Suprapubic skin (tissue), 4 donors: Measurements from ENCODE around the gene HEATR5A. TPM values are rescaled to one million over a fixed set of nuclear protein-coding genes. Genes with fewer than 3 reads are reported as not detected.

ENCODE experiments used
- DNase-seq, 2 donors: peaks; one replicate each; pipeline ENCODE4 v3.0.0-alpha.2; 2019; ENCODE audit warnings: low spot score in 2 of 2
- H3K27ac ChIP-seq: fragments of 200-600 bp; sonication (generic); one replicate; pipeline ENCODE4 v1.5.1; 2019
- H3K27me3 ChIP-seq: fragments of 200-600 bp; sonication (generic); one replicate; pipeline ENCODE4 v1.5.1; 2019
- H3K36me3 ChIP-seq: fragments of 200-600 bp; sonication (generic); one replicate; pipeline ENCODE4 v1.5.1; 2019
- H3K4me1 ChIP-seq: fragments of 200-600 bp; sonication (generic); one replicate; pipeline ENCODE4 v1.5.1; 2019
- H3K4me3 ChIP-seq: fragments of 200-600 bp; sonication (generic); one replicate; pipeline ENCODE4 v1.5.1; 2019; ENCODE audit warnings: mild to moderate bottlenecking
- H3K9me3 ChIP-seq: fragments of 200-600 bp; sonication (generic); one replicate; pipeline ENCODE4 v1.5.1; 2019
- EP300 ChIP-seq: sonication (generic); formaldehyde crosslinking; IDR thresholded peaks from one replicate; pipeline ENCODE4 v1.6.1; 2017; ENCODE audit warnings: antibody characterized with exemption
- POLR2A ChIP-seq, 2 donors: fragments of 450-650 bp; IDR thresholded peaks; one replicate each; pipeline ENCODE4 v1.6.1; 2017; ENCODE audit warnings: antibody characterized with exemption in 2 of 2, mild to moderate bottlenecking in 2 of 2, moderate library complexity in 2 of 2
- POLR2AphosphoS5 ChIP-seq, 3 donors: sonication (generic); formaldehyde crosslinking; IDR thresholded peaks; one replicate each; pipeline ENCODE4 v1.6.1; 2017; ENCODE audit warnings: antibody characterized with exemption in 3 of 3
- WGBS: methylation state at CpG from one replicate; pipeline ENCODE4 v1.1.5; 2018; 5-methylcytosine and 5-hydroxymethylcytosine counted together
- total RNA-seq, 4 donors: library from RNA; depleted of rRNA; stranded (reverse); fragments of >200 nt; gene quantifications; one replicate each; pipeline ENCODE4 v1.1.0, GENCODE V29; 2016
- TF ChIP-seq, protein P1 (sequence below), 2 donors: fragments of 200-600 bp in 1 of 2; fragments of 450-650 bp in 1 of 2; sonication (generic) in 1 of 2; IDR thresholded peaks; one replicate each; pipeline ENCODE4 v1.5.1; 2016 to 2019; ENCODE audit warnings: antibody characterized with exemption in 2 of 2, mild to moderate bottlenecking in 1 of 2, moderate library complexity in 1 of 2

HEATR5A gene
- total RNA-seq, 4 donors from 2014 or later = 11.0 to 21.6 (median 14.0) TPM

DNA sequence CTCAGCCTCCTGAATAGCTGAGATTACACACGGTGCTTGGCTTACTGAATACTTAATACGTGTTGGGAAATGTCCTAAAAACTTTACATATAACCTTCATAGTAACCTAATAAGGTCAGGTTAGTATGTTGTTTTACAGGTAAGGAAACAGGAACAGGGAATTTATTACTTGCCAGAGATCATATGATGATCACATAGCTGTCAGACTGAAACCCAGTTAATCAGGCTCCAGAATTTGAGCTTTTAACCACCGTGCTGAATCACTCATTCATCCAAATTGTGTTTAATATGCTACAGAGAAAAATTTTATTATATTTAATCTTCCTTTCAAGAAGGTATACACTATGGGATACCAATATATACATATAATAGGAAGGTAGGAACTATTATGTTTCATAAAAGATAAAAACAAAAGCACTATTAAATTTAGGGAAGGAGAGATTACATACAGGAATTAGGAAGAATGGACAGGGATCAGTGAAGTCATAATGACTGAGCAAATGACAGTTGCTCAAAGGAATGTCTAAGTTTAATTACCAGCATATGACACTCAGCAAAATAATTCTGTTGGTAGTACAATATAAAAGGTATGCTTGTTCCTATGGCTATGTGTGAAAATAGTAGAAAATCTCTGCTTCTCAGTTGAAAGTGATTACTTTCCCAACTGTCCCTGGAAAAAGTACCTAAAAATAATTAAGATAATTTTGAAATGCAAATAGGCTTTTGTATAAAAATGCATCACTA is 59.3 kb downstream of the HEATR5A start:
- peaks cover 51% of the 10 kb centered on the region for H3K36me3 ChIP-seq
- no peak for DNase-seq
- H3K9me3 ChIP-seq = no peaks in the 10 kb centered on the region
- no peak overlapping the region for H3K27ac ChIP-seq
- WGBS = 80% methylated on average over 3 of the region's 3 CpGs
- H3K4me1 ChIP-seq = peaks cover 2% of the 10 kb centered on the region
- H3K27me3 ChIP-seq = no peaks in the 10 kb centered on the region
- TF ChIP-seq, protein P1, sequence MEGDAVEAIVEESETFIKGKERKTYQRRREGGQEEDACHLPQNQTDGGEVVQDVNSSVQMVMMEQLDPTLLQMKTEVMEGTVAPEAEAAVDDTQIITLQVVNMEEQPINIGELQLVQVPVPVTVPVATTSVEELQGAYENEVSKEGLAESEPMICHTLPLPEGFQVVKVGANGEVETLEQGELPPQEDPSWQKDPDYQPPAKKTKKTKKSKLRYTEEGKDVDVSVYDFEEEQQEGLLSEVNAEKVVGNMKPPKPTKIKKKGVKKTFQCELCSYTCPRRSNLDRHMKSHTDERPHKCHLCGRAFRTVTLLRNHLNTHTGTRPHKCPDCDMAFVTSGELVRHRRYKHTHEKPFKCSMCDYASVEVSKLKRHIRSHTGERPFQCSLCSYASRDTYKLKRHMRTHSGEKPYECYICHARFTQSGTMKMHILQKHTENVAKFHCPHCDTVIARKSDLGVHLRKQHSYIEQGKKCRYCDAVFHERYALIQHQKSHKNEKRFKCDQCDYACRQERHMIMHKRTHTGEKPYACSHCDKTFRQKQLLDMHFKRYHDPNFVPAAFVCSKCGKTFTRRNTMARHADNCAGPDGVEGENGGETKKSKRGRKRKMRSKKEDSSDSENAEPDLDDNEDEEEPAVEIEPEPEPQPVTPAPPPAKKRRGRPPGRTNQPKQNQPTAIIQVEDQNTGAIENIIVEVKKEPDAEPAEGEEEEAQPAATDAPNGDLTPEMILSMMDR (IDR thresholded peaks at IDR 0.05) = no peak
- no peak for TF ChIP-seq EP300
- TF ChIP-seq POLR2AphosphoS5 (IDR thresholded peaks at IDR 0.05) = no peak
- TF ChIP-seq POLR2A (IDR thresholded peaks at IDR 0.05) = no peak
- H3K4me3 ChIP-seq = no peak overlapping the region

DNA sequence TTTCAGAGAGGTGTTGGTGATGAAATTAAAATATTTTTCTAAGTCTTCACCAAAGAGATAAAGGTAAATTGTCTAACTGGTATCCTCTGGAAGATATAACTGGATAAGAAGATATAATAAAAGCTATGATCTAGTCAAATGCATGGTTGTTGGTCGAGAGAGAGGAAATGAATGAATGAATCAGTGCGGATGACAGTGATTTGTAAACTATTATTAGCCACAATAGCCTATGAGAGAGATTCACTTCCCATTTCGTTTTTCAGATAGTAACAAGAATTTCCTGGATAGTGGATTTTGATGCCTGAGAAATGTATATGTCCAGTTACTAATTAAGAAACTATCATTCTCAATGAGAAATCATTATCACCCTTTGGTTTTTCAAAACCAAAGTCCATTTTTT is 63.1 kb downstream of the HEATR5A start:
- Histone ChIP-seq H3K9me3 (no peaks in the 10 kb centered on the region), H3K27me3 (no peaks in the 10 kb centered on the region), H3K27ac (no peak overlapping the region), H3K4me1 (peaks cover 10% of the 10 kb centered on the region), H3K4me3 (no peak overlapping the region), H3K36me3 (peaks cover 25% of the 10 kb centered on the region)
- 69% methylated on average over 3 of the region's 3 CpGs for WGBS
- DNase-seq = no peak
- TF ChIP-seq POLR2AphosphoS5 (IDR thresholded peaks at IDR 0.05) (no peak), EP300 (no peak), POLR2A (IDR thresholded peaks at IDR 0.05) (no peak)
- TF ChIP-seq, protein P1 (IDR thresholded peaks at IDR 0.05) = no peak

DNA sequence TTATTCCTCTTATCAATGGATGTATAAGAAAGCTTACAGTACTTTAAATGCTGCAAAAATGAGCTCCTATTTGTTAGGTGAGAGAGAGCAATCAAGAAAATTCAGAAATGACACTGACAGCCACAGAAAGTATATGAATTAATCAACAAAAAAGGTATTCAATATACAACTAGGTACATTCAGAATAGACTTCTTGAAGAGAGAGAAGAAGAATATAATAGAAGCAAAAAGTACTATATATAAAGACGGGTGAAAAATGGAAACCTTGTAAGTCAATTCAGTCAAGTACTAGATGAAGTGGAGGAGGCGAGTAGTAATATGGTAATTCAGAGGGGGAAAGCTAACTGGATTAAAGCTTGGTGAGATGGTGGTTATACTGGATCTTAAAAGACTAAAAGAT is 74.3 kb downstream of the HEATR5A start:
- no peaks in the 10 kb centered on the region for H3K4me1 ChIP-seq
- 91% methylated on average over 2 of the region's 2 CpGs for WGBS
- no peak overlapping the region for H3K4me3 ChIP-seq
- H3K27me3 ChIP-seq = no peaks in the 10 kb centered on the region
- peaks cover 44% of the 10 kb centered on the region for H3K36me3 ChIP-seq
- TF ChIP-seq, protein P1 (IDR thresholded peaks at IDR 0.05) = no peak
- TF ChIP-seq EP300 (no peak), POLR2A (IDR thresholded peaks at IDR 0.05) (no peak), POLR2AphosphoS5 (IDR thresholded peaks at IDR 0.05) (no peak)
- DNase-seq = no peak
- no peaks in the 10 kb centered on the region for H3K9me3 ChIP-seq
- H3K27ac ChIP-seq = no peak overlapping the region

DNA sequence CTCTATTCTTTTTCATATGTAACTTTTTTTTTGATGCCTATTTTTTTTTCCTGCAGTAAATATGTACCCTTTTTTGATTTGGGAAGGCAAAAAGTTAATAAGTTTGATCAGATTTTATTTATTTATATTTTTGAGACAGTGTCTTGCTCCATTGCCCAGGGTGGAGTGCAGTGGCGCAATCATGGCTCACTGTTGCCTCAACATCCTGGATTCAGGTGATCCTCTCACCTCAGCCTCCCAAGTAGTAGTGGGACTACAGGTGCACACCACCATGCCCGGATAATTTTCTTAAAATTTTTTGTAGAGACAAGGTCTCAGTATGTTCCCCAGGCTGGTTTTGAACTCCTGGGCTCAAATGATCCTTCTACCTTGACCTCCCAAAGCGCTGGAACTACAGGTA is 79.1 kb downstream of the HEATR5A start:
- Histone ChIP-seq H3K4me3 (no peak overlapping the region), H3K27ac (no peak overlapping the region), H3K4me1 (no peaks in the 10 kb centered on the region), H3K9me3 (no peaks in the 10 kb centered on the region), H3K27me3 (no peaks in the 10 kb centered on the region), H3K36me3 (peaks cover 55% of the 10 kb centered on the region)
- DNase-seq = no peak
- no peak for TF ChIP-seq POLR2AphosphoS5 (IDR thresholded peaks at IDR 0.05)
- no peak for TF ChIP-seq EP300
- TF ChIP-seq POLR2A (IDR thresholded peaks at IDR 0.05) = no peak
- TF ChIP-seq, protein P1 (IDR thresholded peaks at IDR 0.05) = no peak
- WGBS = 97% methylated on average over 3 of the region's 3 CpGs

DNA sequence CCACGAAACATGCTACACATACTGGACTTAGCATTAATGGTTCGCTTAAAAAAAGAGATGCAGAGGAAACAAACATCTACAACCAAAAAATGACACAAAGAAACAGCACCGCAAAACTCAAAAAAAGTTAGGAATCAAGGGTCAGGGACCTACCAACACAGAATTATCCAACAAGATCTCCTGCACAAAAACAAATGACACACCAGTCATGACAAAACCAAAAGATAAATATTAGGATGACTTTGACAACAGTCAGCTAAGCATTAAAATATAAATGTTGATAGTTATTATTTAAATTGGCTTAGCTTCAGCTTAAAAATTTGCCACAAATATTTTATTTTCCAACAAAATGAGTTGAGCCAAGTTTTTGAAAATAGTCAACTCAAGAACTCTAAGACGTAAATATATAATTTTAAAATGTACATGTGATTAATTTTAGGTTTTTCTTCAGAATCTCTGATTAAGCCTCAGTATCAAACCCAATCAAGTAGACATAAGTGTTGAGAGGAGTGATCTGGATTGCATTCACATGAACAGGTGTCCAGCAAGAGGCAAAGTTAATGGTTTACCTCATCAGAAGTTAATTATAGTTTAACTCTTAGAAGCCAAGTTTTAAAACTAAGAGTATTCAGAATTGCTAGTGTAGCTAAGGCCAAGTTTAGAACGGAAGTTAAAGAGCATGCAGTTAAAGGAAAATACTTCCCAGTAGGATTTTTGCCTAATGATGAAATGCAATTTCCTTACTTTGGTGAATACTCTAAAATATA is 79.9 kb downstream of the HEATR5A start:
- Histone ChIP-seq H3K4me3 (no peak overlapping the region), H3K4me1 (no peaks in the 10 kb centered on the region), H3K9me3 (no peaks in the 10 kb centered on the region), H3K36me3 (peaks cover 52% of the 10 kb centered on the region), H3K27ac (no peak overlapping the region), H3K27me3 (no peaks in the 10 kb centered on the region)
- DNase-seq = no peak
- TF ChIP-seq, protein P1 (IDR thresholded peaks at IDR 0.05) = no peak
- TF ChIP-seq EP300 = no peak
- TF ChIP-seq POLR2A (IDR thresholded peaks at IDR 0.05) = no peak
- no peak for TF ChIP-seq POLR2AphosphoS5 (IDR thresholded peaks at IDR 0.05)
- 85% methylated on average over 5 of the region's 5 CpGs for WGBS
